Neural progenitor cell (in vitro differentiated cells): Measurements from ENCODE around the gene ECEL1.

ENCODE experiments used
- CTCF ChIP-seq: fragments of 200-600 bp; sonication (generic); IDR thresholded peaks from 2 replicates; pipeline ENCODE4 v1.5.1; 2017; ENCODE audit warnings: antibody characterized with exemption, mild to moderate bottlenecking
- EZH2 ChIP-seq: fragments of 200-600 bp; sonication (generic); IDR thresholded peaks from 2 replicates; pipeline ENCODE4 v1.6.1; 2017; ENCODE audit warnings: antibody characterized with exemption, mild to moderate bottlenecking, moderate library complexity
- EZH2phosphoT487 ChIP-seq: fragments of 200-600 bp; sonication (generic); IDR thresholded peaks from 2 replicates; pipeline ENCODE4 v1.6.1; 2017; ENCODE audit warnings: antibody characterized with exemption

GRCh38 chr2:232525791-232526371 lies 38.2 kb upstream of the ECEL1 start, which contains the start of gene CHRND:
- no peak for TF ChIP-seq CTCF
- no peak for TF ChIP-seq EZH2
- no peak for TF ChIP-seq EZH2phosphoT487
